Panc1 (cell line): ENCODE results near the gene CCDC112. TPM values are rescaled to one million over a fixed set of nuclear protein-coding genes. Genes with fewer than 3 reads are reported as not detected.

Experiments
- ATAC-seq: fragments of 200-7000 bp; cut with Tn5 transposase; 2 replicates; pipeline ENCODE4 v1.9.1; 2020; ENCODE audit warnings: mild to moderate bottlenecking, moderate library complexity
- BruUV-seq: library from RNA; stranded (reverse); fragments of 400-500 nt; replicated peaks from 2 replicates; lab custom pipeline; 2021; lab: Mats Ljungman, UMichigan
- CTCF ChIA-PET: fragments of 300-600 bp; sonication (Branson Sonifier 250); formaldehyde crosslinking; loops from one replicate; lab custom pipeline; 2022; ENCODE audit warnings: antibody characterized with exemption; lab: Charles Lee
- POLR2A ChIA-PET: fragments of 300-600 bp; sonication (Branson Sonifier 250); formaldehyde crosslinking; loops from one replicate; lab custom pipeline; 2022; ENCODE audit warnings: antibody characterized with exemption; lab: Charles Lee
- DNase-seq: peaks from one replicate; pipeline ENCODE4 v3.0.0-alpha.2; 2010; ENCODE audit warnings: low read depth, low spot score
- H3K27ac ChIP-seq: 2 replicates; pipeline ENCODE4 v1.5.1; 2011; ENCODE audit warnings: mild to moderate bottlenecking, low read length, inconsistent platforms
- H3K27me3 ChIP-seq: fragments of 200-500 bp; sonication (Bioruptor generic); 2 replicates; pipeline ENCODE4 v1.6.0; 2014; ENCODE audit warnings: low read length, inconsistent platforms; ENCODE audit not compliant: control insufficient read depth, insufficient read depth
- H3K36me3 ChIP-seq: fragments of 200-500 bp; sonication (Bioruptor generic); 2 replicates; pipeline ENCODE4 v1.5.1; 2014; ENCODE audit warnings: inconsistent platforms, mild to moderate bottlenecking, low read length, moderate library complexity; ENCODE audit not compliant: control insufficient read depth, insufficient read depth
- H3K4me1 ChIP-seq: 2 replicates; pipeline ENCODE4 v1.5.1; 2011; ENCODE audit warnings: inconsistent platforms, mild to moderate bottlenecking, low read length, moderate library complexity; ENCODE audit not compliant: control insufficient read depth, insufficient read depth
- H3K4me3 ChIP-seq, 2 experiments: 2 replicates each; pipeline ENCODE4 v1.5.1; 2011 to 2012; ENCODE audit warnings: low read depth in 2 of 2, low read length in 2 of 2, mild to moderate bottlenecking in 2 of 2, inconsistent platforms in 1 of 2, moderate library complexity in 1 of 2
- H3K9me3 ChIP-seq: fragments of 200-500 bp; sonication (Bioruptor generic); 2 replicates; pipeline ENCODE4 v1.5.1; 2014; ENCODE audit warnings: low read depth, mild to moderate bottlenecking, inconsistent platforms, low read length, moderate library complexity; ENCODE audit not compliant: control insufficient read depth, insufficient read depth
- POLR2AphosphoS5 ChIP-seq: IDR thresholded peaks from 2 replicates; pipeline ENCODE4 v1.6.1; 2012; ENCODE audit warnings: mild to moderate bottlenecking, low read depth, low read length, moderate library complexity
- SIN3A ChIP-seq: IDR thresholded peaks from 2 replicates; pipeline ENCODE4 v1.6.1; 2012; ENCODE audit warnings: low read depth, mild to moderate bottlenecking, low read length, moderate library complexity, borderline replicate concordance; ENCODE audit not compliant: insufficient read depth
- TCF7L2 ChIP-seq: IDR thresholded peaks from 2 replicates; pipeline ENCODE4 v1.6.1; 2011; ENCODE audit warnings: mild to moderate bottlenecking, low read depth, low read length, inconsistent platforms
- in situ Hi-C: cut with HindIII; loops from 2 replicates; pipeline ENCODE4 v1.10.0; 2016; ENCODE audit warnings: low sequenced_read_pairs, low pct_unique_long_range_greater_than_20kb
- intact Hi-C: fragments of 100-400 bp; cut with micrococcal nuclease; formaldehyde crosslinking; loops from one replicate; pipeline ENCODE4 v1.10.0; 2022; ENCODE audit not compliant: unreplicated experiment
- total RNA-seq: library from RNA; stranded (reverse); gene quantifications from one replicate; pipeline ENCODE4 v1.2.1, GENCODE V29; 2021; ENCODE audit not compliant: unreplicated experiment
- TF ChIP-seq, protein P1 (sequence below): fragments of 450-650 bp; IDR thresholded peaks from 2 replicates; pipeline ENCODE4 v1.5.1; 2017; ENCODE audit warnings: mild to moderate bottlenecking
- TF ChIP-seq, protein P2 (sequence below), 2 experiments: IDR thresholded peaks; 2 replicates each; pipeline ENCODE4 v1.6.1; 2011 to 2012; ENCODE audit warnings: low read depth in 2 of 2, control low read depth in 1 of 2, low read length in 1 of 2, mild to moderate bottlenecking in 1 of 2, moderate library complexity in 1 of 2; ENCODE audit not compliant: insufficient read depth in 1 of 2

The CCDC112 gene
- total RNA-seq, 1 experiment from 2014 or later = 5.6 TPM

DNA sequence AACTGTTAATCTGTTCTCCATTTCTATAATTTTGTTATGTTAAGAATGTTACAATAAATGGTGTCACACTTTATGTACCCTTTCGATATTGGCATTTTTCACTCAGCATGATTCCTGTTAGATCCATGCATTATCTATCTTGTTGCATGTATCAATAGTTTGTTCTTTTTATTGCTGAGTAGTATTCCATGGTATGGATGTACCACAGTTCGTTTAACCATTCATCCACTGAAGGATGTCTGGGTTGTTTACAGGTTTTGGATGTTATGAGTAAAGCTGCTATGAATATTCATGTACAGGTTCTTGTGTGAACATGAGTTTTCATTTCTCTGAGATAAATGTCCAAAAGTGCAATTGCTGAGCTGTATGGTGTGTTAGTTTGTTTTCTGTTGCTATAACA is 26.3 kb upstream of the CCDC112 start:
- BruUV-seq = no TSS peak
- no peaks in the 10 kb centered on the region for H3K36me3 ChIP-seq
- ChIA-PET POLR2A (no interaction called here), CTCF (no interaction called here)
- intact Hi-C loops (no loop called here), in situ Hi-C loops (no loop called here)
- H3K4me1 ChIP-seq = no peaks in the 10 kb centered on the region
- no peak overlapping the region for H3K27ac ChIP-seq
- H3K9me3 ChIP-seq = no peaks in the 10 kb centered on the region
- DNase-seq = no peak
- no peak for ATAC-seq
- H3K27me3 ChIP-seq = peaks cover 5% of the 10 kb centered on the region; the same call in 1 of the 2 replicates
- H3K4me3 ChIP-seq = no peak overlapping the region
- TF ChIP-seq, protein P1, sequence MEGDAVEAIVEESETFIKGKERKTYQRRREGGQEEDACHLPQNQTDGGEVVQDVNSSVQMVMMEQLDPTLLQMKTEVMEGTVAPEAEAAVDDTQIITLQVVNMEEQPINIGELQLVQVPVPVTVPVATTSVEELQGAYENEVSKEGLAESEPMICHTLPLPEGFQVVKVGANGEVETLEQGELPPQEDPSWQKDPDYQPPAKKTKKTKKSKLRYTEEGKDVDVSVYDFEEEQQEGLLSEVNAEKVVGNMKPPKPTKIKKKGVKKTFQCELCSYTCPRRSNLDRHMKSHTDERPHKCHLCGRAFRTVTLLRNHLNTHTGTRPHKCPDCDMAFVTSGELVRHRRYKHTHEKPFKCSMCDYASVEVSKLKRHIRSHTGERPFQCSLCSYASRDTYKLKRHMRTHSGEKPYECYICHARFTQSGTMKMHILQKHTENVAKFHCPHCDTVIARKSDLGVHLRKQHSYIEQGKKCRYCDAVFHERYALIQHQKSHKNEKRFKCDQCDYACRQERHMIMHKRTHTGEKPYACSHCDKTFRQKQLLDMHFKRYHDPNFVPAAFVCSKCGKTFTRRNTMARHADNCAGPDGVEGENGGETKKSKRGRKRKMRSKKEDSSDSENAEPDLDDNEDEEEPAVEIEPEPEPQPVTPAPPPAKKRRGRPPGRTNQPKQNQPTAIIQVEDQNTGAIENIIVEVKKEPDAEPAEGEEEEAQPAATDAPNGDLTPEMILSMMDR = no peak
- no peak for TF ChIP-seq TCF7L2
- TF ChIP-seq, protein P2, sequence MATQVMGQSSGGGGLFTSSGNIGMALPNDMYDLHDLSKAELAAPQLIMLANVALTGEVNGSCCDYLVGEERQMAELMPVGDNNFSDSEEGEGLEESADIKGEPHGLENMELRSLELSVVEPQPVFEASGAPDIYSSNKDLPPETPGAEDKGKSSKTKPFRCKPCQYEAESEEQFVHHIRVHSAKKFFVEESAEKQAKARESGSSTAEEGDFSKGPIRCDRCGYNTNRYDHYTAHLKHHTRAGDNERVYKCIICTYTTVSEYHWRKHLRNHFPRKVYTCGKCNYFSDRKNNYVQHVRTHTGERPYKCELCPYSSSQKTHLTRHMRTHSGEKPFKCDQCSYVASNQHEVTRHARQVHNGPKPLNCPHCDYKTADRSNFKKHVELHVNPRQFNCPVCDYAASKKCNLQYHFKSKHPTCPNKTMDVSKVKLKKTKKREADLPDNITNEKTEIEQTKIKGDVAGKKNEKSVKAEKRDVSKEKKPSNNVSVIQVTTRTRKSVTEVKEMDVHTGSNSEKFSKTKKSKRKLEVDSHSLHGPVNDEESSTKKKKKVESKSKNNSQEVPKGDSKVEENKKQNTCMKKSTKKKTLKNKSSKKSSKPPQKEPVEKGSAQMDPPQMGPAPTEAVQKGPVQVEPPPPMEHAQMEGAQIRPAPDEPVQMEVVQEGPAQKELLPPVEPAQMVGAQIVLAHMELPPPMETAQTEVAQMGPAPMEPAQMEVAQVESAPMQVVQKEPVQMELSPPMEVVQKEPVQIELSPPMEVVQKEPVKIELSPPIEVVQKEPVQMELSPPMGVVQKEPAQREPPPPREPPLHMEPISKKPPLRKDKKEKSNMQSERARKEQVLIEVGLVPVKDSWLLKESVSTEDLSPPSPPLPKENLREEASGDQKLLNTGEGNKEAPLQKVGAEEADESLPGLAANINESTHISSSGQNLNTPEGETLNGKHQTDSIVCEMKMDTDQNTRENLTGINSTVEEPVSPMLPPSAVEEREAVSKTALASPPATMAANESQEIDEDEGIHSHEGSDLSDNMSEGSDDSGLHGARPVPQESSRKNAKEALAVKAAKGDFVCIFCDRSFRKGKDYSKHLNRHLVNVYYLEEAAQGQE (IDR thresholded peaks at IDR 0.05; ENCODE audit: insufficient read depth in 1 of 2, low read depth in 2 of 2, low read length in 1 of 2) = no peak
- no peak for TF ChIP-seq POLR2AphosphoS5
- no peak for TF ChIP-seq SIN3A

DNA sequence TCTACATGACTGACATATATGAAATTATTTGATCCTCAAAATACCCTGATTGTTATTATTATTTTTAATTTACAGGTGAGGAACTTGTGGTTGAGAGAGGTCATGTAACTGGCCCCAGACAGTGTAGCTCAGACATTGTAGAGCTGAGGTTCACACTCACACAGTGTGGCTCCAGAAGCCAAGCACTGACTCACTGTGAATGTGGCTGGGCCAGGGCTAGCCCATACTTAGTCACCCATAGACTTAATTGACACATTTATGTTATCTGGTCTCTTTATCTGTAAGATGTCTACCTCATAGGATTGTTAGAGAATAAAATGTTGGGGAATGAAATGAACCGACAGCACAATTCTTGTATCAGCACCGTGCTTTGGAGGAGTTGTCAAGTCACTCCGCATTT is 24.9 kb upstream of the CCDC112 start:
- DNase-seq (no peak), ATAC-seq (no peak)
- Histone ChIP-seq H3K9me3 (no peaks in the 10 kb centered on the region), H3K36me3 (no peaks in the 10 kb centered on the region), H3K4me1 (no peaks in the 10 kb centered on the region), H3K4me3 (no peak overlapping the region), H3K27ac (no peak overlapping the region), H3K27me3 (peaks cover 4% of the 10 kb centered on the region; the same call in 1 of the 2 replicates)
- in situ Hi-C loops = no loop called here
- CTCF ChIA-PET = no interaction called here
- intact Hi-C loops = no loop called here
- POLR2A ChIA-PET = no interaction called here
- TF ChIP-seq, protein P1 = no peak
- no peak for TF ChIP-seq POLR2AphosphoS5
- no peak for TF ChIP-seq SIN3A
- TF ChIP-seq, protein P2 (IDR thresholded peaks at IDR 0.05; ENCODE audit: insufficient read depth in 1 of 2, low read depth in 2 of 2, low read length in 1 of 2) = no peak
- no peak for TF ChIP-seq TCF7L2
- BruUV-seq = no TSS peak
